Pancreas (tissue), 10 donors: ENCODE data around the gene MACROD2. TPM values are rescaled to one million over a fixed set of nuclear protein-coding genes. Genes with fewer than 3 reads are reported as not detected.
"Not testable (repeated sequence)": the region's sequence is repeated elsewhere in the genome, so short reads cannot be mapped to it uniquely, and the experiment has no call there.

Source experiments
- ATAC-seq, 4 donors: fragments of 200-7000 bp; cut with Tn5 transposase; one replicate each; pipeline versions ENCODE4 v1.8.0 to v1.9.1; 2020; ENCODE audit warnings: mild to moderate bottlenecking in 4 of 4, moderate library complexity in 4 of 4
- DNase-seq, 6 donors: peaks; one replicate each; pipeline ENCODE4 v3.0.0-alpha.2; 2020
- FAIRE-seq: peaks from 2 replicates; lab custom pipeline; 2012; peaks lifted over from hg19 to GRCh38; lab: Jason Lieb, UNC
- H3K27ac ChIP-seq, 4 donors: fragments of 200-600 bp; sonication (generic); 1 replicate in 3 of 4; 2 replicates in 1 of 4; pipeline versions ENCODE4 v1.5.0 to v1.8.0; 2020
- H3K27me3 ChIP-seq, 4 donors: fragments of 200-600 bp; one replicate each; pipeline ENCODE4 v1.8.0; 2021
- H3K36me3 ChIP-seq, 3 donors: fragments of 200-600 bp; sonication (generic) in 1 of 3; one replicate each; pipeline versions ENCODE4 v1.5.0 to v1.8.0; 2020 to 2021
- H3K4me1 ChIP-seq, 3 donors: fragments of 200-600 bp; one replicate each; pipeline ENCODE4 v1.8.0; 2021
- H3K4me3 ChIP-seq, 4 donors: fragments of 200-600 bp; sonication (generic) in 2 of 4; one replicate each; pipeline versions ENCODE4 v1.5.0 to v1.8.0; 2020 to 2021
- H3K9me3 ChIP-seq, 4 donors: fragments of 200-600 bp; one replicate each; pipeline ENCODE4 v1.8.0; 2021
- WGBS, 2 donors: extraction: QIAGEN DNeasy Blood & Tissue Kit; methylation state at CpG; one replicate each; pipeline ENCODE4 v1.1.7; 2013; 5-methylcytosine and 5-hydroxymethylcytosine counted together
- intact Hi-C, 3 donors: fragments of 100-400 bp; cut with DNase I; formaldehyde crosslinking; loops; one replicate each; pipeline versions ENCODE4 v1.11.1 to v1.14.2; 2022
- polyA plus RNA-seq, 2 donors: library from polyadenylated mRNA; stranded (reverse); fragments of 200-250 nt; gene quantifications; one replicate each; pipeline ENCODE4 v1.2.3, GENCODE V29; 2013
- total RNA-seq, 6 donors: library from RNA; stranded (reverse); fragmentation: NEBNext Ultra II Directional in 4 of 6; extraction: Animal tissue kit (Norgen Biotek cat#: 25700) in 4 of 6; gene quantifications; one replicate each; pipeline versions ENCODE4 v1.2.1 to v1.2.4, GENCODE V29; 2021 to 2023
- TF ChIP-seq, protein P1 (sequence below), 4 donors: fragments of 200-600 bp; sonication (generic) in 3 of 4; IDR thresholded peaks; one replicate each; pipeline versions ENCODE4 v1.5.0 to v1.8.0; 2021; ENCODE audit warnings: antibody characterized with exemption in 4 of 4
- donor health status: healthy with polysubstance abuse.
- donor health status: DM: no; HTN: no; CAD: no; lungs with moderate emphysema.
- donor health status: DM: no; HTN: no; CAD: no.
- donor health status: control.
- donor health status: control.
- donor health status: Bipolar disorder and iron deficiency.
- donor health status: DM: yes; HTN: yes; CAD: no.
- donor health status: DM: no; HTN: no; CAD: no.
- donor health status: DM: no; HTN: no; CAD: no.
- donor health status: DM: yes; HTN: yes; CAD: no.

Gene MACROD2
- total and polyA plus RNA-seq, 8 donors = 1.7 to 4.9 (median 2.7) TPM

DNA sequence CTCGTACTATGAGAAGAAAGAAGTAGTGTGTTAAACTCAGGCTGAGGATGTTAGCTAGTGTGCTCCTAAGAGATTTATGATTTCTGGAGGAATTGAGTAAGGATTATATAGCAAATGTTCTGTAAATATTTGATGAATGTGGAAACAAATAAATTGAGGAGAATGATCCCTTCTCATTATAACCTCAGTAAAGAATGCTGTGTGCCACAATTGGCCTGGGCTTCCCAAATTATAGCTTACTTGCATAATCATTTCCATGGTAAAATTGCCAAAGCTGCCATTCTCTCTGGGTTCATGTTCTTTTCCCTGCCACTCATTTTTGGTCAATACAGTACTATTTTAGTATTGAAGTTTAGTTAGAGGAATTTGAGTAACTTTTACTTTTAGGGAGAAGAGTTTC, 213.6 kb downstream of the MACROD2 start:
- no peak overlapping the region for H3K4me3 ChIP-seq
- intact Hi-C loops = no loop called here
- ATAC-seq (no peak), FAIRE-seq (no peak), DNase-seq (no peak)
- no peak overlapping the region for H3K27ac ChIP-seq
- no peaks in the 10 kb centered on the region for H3K27me3 ChIP-seq
- TF ChIP-seq, protein P1, sequence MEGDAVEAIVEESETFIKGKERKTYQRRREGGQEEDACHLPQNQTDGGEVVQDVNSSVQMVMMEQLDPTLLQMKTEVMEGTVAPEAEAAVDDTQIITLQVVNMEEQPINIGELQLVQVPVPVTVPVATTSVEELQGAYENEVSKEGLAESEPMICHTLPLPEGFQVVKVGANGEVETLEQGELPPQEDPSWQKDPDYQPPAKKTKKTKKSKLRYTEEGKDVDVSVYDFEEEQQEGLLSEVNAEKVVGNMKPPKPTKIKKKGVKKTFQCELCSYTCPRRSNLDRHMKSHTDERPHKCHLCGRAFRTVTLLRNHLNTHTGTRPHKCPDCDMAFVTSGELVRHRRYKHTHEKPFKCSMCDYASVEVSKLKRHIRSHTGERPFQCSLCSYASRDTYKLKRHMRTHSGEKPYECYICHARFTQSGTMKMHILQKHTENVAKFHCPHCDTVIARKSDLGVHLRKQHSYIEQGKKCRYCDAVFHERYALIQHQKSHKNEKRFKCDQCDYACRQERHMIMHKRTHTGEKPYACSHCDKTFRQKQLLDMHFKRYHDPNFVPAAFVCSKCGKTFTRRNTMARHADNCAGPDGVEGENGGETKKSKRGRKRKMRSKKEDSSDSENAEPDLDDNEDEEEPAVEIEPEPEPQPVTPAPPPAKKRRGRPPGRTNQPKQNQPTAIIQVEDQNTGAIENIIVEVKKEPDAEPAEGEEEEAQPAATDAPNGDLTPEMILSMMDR (IDR thresholded peaks at IDR 0.05) = no peak
- no peaks in the 10 kb centered on the region for H3K4me1 ChIP-seq
- no peaks in the 10 kb centered on the region for H3K36me3 ChIP-seq
- WGBS, 2 donors = 95 to 100% methylated on average over 1 of the region's 1 CpG
- no peaks in the 10 kb centered on the region for H3K9me3 ChIP-seq

DNA sequence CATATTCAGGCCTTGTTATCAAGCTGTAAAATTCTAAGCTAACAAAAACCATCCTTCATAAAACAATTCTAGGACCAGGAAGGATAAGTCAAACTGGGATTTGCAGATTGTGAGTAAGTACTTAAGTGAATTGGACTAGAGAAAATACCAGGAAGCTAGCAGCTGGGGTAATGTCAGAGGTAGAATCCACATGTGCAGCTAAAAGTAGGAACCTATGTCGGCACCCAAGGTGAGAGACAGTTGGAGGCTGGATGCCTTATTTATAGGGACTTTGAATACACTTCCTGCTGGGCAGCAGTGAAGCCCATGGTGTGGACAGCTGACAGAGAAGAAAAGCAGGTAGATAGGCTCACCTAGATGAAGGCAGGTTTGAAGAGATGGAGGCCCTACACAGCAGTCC, 214.8 kb downstream of the MACROD2 start:
- ATAC-seq = no peak
- 81 to 84% methylated on average over 1 of the region's 1 CpG for WGBS, 2 donors

DNA sequence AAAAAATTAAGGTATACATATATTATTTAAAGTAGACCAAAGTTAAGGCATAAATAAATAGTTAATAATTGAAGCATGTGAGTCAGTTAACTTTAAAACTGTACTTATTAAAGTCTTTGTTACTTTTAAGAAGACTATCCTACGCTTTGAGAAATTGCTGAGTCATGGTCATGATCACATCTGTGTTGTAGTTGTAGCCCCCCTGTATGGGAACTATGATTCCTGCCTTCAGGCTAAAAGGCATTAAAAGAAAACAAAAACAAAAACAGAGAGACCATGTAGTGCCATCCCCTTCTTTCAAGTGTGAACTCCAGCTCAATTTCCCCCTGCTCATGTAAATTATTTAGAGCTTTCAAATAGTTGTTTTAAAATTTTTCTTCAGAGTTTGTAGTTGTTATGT, 218.7 kb downstream of the MACROD2 start:
- no peak for FAIRE-seq
- WGBS, 2 donors = 67 to 87% methylated on average over 1 of the region's 1 CpG

More for the DNA sequence above, 214.8 kb downstream of the MACROD2 start:
- H3K9me3 ChIP-seq = no peaks in the 10 kb centered on the region
- H3K4me3 ChIP-seq = no peak overlapping the region
- H3K27ac ChIP-seq = no peak overlapping the region
- DNase-seq (no peak), FAIRE-seq (no peak)
- intact Hi-C loops = no loop called here
- TF ChIP-seq, protein P1 (IDR thresholded peaks at IDR 0.05) = no peak
- H3K27me3 ChIP-seq = no peaks in the 10 kb centered on the region
- H3K36me3 ChIP-seq = no peaks in the 10 kb centered on the region
- H3K4me1 ChIP-seq = no peaks in the 10 kb centered on the region

DNA sequence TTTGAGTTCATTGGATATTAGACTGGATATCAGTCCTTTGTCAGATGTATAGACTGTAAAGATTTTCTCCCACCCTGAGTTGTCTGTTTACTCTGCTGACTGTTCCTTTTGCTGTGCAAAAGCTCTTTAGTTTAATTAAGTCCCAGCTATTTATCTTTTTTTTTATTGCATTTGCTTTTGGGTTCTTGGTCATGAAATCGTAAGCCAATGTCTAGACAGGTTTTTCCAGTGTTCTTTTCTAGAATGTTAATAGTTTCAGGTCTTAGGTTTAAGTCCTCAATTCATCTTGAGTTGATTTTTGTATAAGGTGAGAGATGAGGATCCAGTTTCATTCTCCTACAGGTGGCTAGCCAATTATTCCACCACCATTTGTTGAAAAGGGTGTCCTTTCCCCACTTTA, 220.6 kb downstream of the MACROD2 start:
- H3K4me1 ChIP-seq, H3K4me3 ChIP-seq, FAIRE-seq, intact Hi-C loops, H3K36me3 ChIP-seq, H3K27me3 ChIP-seq, H3K27ac ChIP-seq, H3K9me3 ChIP-seq, ATAC-seq, DNase-seq: not testable (repeated sequence)
- WGBS, 2 donors = 68 to 79% methylated on average over 1 of the region's 1 CpG

More for the DNA sequence above, 218.7 kb downstream of the MACROD2 start:
- DNase-seq (no peak), ATAC-seq (no peak)
- Histone ChIP-seq H3K4me1 (no peaks in the 10 kb centered on the region), H3K27ac (no peak overlapping the region), H3K27me3 (no peaks in the 10 kb centered on the region), H3K9me3 (no peaks in the 10 kb centered on the region), H3K4me3 (no peak overlapping the region), H3K36me3 (no peaks in the 10 kb centered on the region)
- intact Hi-C loops = no loop called here
- TF ChIP-seq, protein P1 (IDR thresholded peaks at IDR 0.05) = no peak

DNA sequence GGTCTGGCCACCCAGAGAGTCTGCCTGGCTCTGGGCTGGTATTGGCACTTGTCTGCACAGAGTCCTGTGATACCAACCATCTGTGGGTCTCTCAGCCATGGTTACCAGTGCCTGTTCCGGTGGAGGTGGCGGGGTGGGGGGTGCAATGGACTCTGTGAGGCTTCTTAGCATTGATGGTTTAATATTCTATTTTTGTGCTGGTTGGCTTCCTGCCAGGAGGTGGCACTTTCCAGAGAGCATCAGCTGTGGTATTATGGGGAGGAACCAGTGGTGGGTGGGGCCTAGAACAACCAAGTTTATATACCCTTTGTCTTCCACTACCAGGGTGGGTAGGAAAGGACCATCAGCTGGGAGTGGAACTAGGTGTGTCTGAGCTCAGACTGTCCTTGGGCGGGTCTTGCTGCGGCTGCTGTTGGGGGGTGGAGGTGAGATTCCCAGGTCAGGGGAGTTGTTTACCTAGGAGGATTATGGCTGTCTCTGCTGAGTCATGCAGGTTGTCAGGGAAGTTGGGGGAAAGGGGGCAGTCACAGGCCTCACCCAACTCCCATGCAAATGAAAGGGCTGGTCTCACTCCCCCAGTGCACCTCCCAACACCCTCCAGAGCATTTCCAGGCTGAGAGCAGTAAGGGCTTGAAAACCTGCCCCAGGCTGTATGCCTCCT, 224.6 kb downstream of the MACROD2 start:
- FAIRE-seq (no peak), ATAC-seq (no peak), DNase-seq (no peak)
- TF ChIP-seq, protein P1 (IDR thresholded peaks at IDR 0.05) = no peak
- H3K4me3 ChIP-seq = no peak overlapping the region
- H3K4me1 ChIP-seq = no peaks in the 10 kb centered on the region
- no peaks in the 10 kb centered on the region for H3K36me3 ChIP-seq
- no peak overlapping the region for H3K27ac ChIP-seq
- no peaks in the 10 kb centered on the region for H3K9me3 ChIP-seq
- no peaks in the 10 kb centered on the region for H3K27me3 ChIP-seq
- intact Hi-C loops = no loop called here
- WGBS, 2 donors = 89 to 92% methylated on average over 4 of the region's 4 CpGs
